VCaP (cell line): ENCODE data around the gene SPATA31C2.
"Not testable (repeated sequence)": the region's sequence is repeated elsewhere in the genome, so short reads cannot be mapped to it uniquely, and the experiment has no call there.

Source experiments
- H3K27ac ChIP-seq: fragments of 450-650 bp; 2 replicates; pipeline ENCODE4 v1.5.1; 2017
- CTCF ChIP-seq: fragments of 450-650 bp; conservative IDR thresholded peaks from 2 replicates; pipeline ENCODE4 v1.5.1; 2017; ENCODE audit warnings: mild to moderate bottlenecking, moderate library complexity

The SPATA31C2 gene

GRCh38 chr9:88166660-88167059 lies 28.4 kb upstream of the SPATA31C2 start:
- no peak for TF ChIP-seq CTCF
- no peak overlapping the region for H3K27ac ChIP-seq

GRCh38 chr9:88164850-88165249 lies 26.6 kb upstream of the SPATA31C2 start:
- no peak overlapping the region for H3K27ac ChIP-seq
- no peak for TF ChIP-seq CTCF

- no peak for TF ChIP-seq CTCF
- H3K27ac ChIP-seq = no peak overlapping the region
Observed at GRCh38 chr9:88161144-88161543, 22.9 kb upstream of the SPATA31C2 start.

- no peak for TF ChIP-seq CTCF
Observed at GRCh38 chr9:88143957-88144625, 5.8 kb upstream of the SPATA31C2 start.

DNA sequence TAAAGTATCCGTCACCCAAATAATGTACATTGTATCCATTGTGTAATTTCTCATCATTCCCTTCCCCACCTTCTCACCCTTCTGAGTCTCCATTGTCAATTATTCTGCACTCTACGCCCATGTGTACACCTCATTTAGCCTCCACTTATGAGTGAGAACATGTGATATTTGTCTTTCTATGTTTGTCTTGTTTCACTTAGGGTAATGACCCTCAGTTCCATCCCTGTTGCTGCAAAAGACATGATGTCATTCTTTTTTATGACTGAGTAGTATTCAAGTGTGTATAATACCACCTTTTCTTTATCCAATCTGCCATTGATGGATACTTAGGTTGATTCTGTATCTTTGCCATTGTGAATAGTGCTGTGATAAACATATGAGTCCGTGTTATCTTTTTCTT lies 4.9 kb upstream of the SPATA31C2 start:
- no peak for TF ChIP-seq CTCF
- H3K27ac ChIP-seq = no peak overlapping the region

More at GRCh38 chr9:88143957-88144625, 5.8 kb upstream of the SPATA31C2 start:
- H3K27ac ChIP-seq = no peak overlapping the region

DNA sequence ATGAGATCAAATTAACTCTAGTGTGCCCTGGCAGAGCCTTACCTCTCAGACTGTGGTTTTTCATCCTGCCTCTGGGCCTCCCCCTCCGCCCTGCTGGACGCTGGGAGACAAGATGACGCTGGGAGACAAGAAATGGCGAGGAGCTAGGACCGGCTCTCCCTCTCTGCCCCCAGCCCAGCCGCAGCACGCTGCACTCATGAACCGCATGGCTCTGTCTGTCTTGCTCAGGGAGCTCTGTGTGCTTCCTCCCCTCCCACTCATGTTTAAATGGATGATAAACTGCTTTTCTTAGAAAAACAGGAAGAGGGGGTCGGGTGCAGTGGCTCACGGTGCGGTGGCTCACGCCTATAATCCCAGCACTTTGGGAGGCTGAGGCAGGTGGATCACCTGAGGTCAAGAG lies 4.7 kb downstream of the SPATA31C2 start:
- not testable (repeated sequence) for H3K27ac ChIP-seq

GRCh38 chr9:88129556-88129955 lies 8.7 kb downstream of the SPATA31C2 start:
- H3K27ac ChIP-seq = not testable (repeated sequence)

DNA sequence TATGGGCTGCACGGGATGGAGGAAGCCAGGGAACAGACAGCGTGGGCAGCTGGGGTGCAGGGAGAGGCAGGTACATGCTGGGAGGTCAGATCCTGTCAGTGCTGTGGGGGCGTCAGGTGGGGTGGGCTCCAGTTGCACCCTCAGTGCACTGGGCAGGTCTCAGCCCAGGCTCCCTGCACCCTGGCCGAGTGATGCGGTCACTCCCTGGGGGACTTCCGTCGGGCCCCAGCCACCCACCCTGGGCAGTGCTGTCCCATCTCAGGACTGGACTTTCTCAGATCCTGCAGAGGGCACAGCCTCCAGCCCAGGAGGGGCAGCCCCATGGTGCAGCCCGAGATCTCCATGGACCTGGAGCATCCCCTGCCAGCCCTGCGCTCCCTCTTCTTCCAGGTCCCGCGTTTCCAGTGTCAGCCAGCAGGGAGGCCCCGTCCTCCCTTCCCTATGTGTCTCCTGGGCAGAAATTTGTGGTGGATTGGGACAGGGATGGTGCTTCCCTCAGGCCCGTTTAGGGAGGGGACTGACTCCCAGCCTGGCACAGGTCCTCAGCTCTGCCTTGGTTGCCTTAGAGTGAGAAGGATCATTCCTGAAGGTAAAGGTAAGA lies 10.5 kb downstream of the SPATA31C2 start:
- not testable (repeated sequence) for H3K27ac ChIP-seq

DNA sequence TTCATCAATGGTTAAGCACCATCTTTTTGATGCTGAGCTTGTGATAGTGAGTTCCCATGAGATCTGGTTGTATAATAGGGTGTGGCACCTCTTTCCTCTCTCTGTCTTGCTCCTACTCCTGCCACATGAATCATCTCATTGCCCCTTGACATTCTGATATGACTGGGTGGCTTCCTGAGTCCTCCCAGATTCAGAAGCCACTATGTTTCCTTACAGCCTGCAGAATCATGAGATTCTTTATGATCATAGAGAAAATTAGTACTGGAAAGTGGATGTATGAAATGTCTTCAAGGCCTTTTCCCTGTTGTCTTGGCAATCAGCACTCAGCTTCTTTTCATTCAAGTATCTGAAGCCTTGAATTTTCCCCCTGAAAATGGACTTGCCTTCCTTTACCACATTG lies 14.9 kb downstream of the SPATA31C2 start:
- H3K27ac ChIP-seq = not testable (repeated sequence)

- not testable (repeated sequence) for H3K27ac ChIP-seq
Observed at GRCh38 chr9:88118121-88118520, 20.2 kb downstream of the SPATA31C2 start.

DNA sequence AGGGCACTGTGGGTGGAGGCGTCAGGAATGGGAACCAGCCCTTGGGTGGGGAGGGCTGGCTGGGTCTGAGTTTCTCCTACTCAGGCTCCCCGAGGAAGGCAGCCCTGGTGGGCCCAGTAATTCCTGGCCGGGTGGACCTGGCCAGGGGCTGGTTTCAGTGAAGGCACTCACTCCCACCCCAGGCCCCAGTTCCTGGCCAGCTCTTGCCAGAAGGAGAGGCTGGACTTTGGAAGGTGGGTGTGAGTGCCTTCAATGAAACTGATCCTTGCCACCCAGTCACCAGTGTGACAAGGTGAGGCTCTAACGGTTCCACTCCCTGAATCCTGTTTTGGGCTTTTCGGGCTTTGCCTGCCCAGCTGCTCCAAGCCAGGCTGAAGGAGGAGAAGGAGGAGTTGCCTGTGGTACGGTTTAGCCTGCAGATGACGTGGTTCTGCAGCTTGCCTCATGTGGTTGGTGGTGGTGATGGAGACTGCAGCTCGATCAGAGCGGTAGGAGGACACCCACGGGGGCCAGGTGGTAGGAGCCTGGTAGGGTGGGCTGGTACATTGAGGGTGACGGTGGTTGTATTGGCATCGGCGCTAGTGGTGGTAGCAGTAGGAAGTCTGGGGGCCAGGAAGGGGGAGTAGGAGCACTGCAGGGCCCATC lies 23.2 kb downstream of the SPATA31C2 start:
- H3K27ac ChIP-seq = not testable (repeated sequence)

- H3K27ac ChIP-seq = not testable (repeated sequence)
Observed at GRCh38 chr9:88114283-88114967, 23.9 kb downstream of the SPATA31C2 start.

GRCh38 chr9:88113156-88114130 lies 24.8 kb downstream of the SPATA31C2 start:
- H3K27ac ChIP-seq = not testable (repeated sequence)
